Caco-2 (cell line): ENCODE data around the gene CDK14. TPM values are rescaled to one million over a fixed set of nuclear protein-coding genes. Genes with fewer than 3 reads are reported as not detected.

ENCODE experiments used
- BruUV-seq: library from RNA; stranded (reverse); fragments of 400-500 nt; replicated peaks from 2 replicates; lab custom pipeline; 2021; lab: Mats Ljungman, UMichigan
- CTCF ChIA-PET: fragments of 300-600 bp; sonication (Branson Sonifier 250); formaldehyde crosslinking; loops from one replicate; lab custom pipeline; 2022; ENCODE audit warnings: antibody characterized with exemption; lab: Charles Lee
- POLR2A ChIA-PET: fragments of 300-600 bp; sonication (Branson Sonifier 250); formaldehyde crosslinking; loops from one replicate; lab custom pipeline; 2022; ENCODE audit warnings: antibody characterized with exemption; lab: Charles Lee
- DNase-seq, 2 experiments: peaks; one replicate each; pipeline versions ENCODE4 v3.0.0 to v3.0.0-alpha.2; 2020 to 2022
- H3K27me3 ChIP-seq: replicated peaks from 2 replicates; pipeline ENCODE4 v1.6.0; 2011; ENCODE audit warnings: low read length; ENCODE audit not compliant: control insufficient read depth, insufficient read depth
- H3K36me3 ChIP-seq: 2 replicates; pipeline ENCODE4 v1.5.1; 2011; ENCODE audit warnings: low read length; ENCODE audit not compliant: control insufficient read depth, insufficient read depth
- H3K4me1 ChIP-seq: fragments of 250-450 bp; sonication (Bioruptor Pico); 2 replicates; pipeline ENCODE4 v1.5.1; 2020; ENCODE audit warnings: mild to moderate bottlenecking
- H3K4me3 ChIP-seq: 2 replicates; pipeline ENCODE4 v1.5.1; 2011; ENCODE audit warnings: low read depth, mild to moderate bottlenecking, control low read depth, low read length
- H3K9me3 ChIP-seq: fragments of 250-450 bp; sonication (Bioruptor Pico); 2 replicates; pipeline ENCODE4 v1.5.1; 2020; ENCODE audit warnings: mild to moderate bottlenecking, moderate library complexity
- H3K27ac Mint-ChIP-seq: one replicate; pipeline ENCODE4 v1.8.0; 2022; ENCODE audit warnings: mixed read lengths; ENCODE audit not compliant: unreplicated experiment
- H3K27me3 Mint-ChIP-seq: one replicate; pipeline ENCODE4 v1.8.0; 2022; ENCODE audit warnings: mixed read lengths; ENCODE audit not compliant: insufficient read depth, unreplicated experiment
- H3K36me3 Mint-ChIP-seq: one replicate; pipeline ENCODE4 v1.8.0; 2022; ENCODE audit warnings: mild to moderate bottlenecking, mixed read lengths; ENCODE audit not compliant: insufficient read depth, unreplicated experiment
- H3K4me1 Mint-ChIP-seq: one replicate; pipeline ENCODE4 v1.8.0; 2022; ENCODE audit warnings: low read depth, mixed read lengths; ENCODE audit not compliant: unreplicated experiment
- H3K4me3 Mint-ChIP-seq: one replicate; pipeline ENCODE4 v1.8.0; 2022; ENCODE audit warnings: mild to moderate bottlenecking, moderate library complexity, mixed read lengths; ENCODE audit not compliant: unreplicated experiment
- H3K9me3 Mint-ChIP-seq: one replicate; pipeline ENCODE4 v1.8.0; 2022; ENCODE audit warnings: mixed read lengths; ENCODE audit not compliant: unreplicated experiment
- CTCF ChIP-seq, 2 experiments: fragments of 200-600 bp in 1 of 2; IDR thresholded peaks; 1 replicate in 1 of 2; 2 replicates in 1 of 2; pipeline versions ENCODE4 v1.5.1 to v1.8.0; 2011 to 2022; ENCODE audit warnings: antibody characterized with exemption in 1 of 2, control low read depth in 1 of 2, inconsistent platforms in 1 of 2, low read depth in 1 of 2, low read length in 1 of 2, mild to moderate bottlenecking in 1 of 2, moderate library complexity in 1 of 2; ENCODE audit not compliant: insufficient read depth in 1 of 2, severe bottlenecking in 1 of 2, unreplicated experiment in 1 of 2
- intact Hi-C: fragments of 100-400 bp; cut with micrococcal nuclease; formaldehyde crosslinking; loops from one replicate; pipeline ENCODE4 v1.10.0; 2022; ENCODE audit not compliant: unreplicated experiment
- total RNA-seq: library from RNA; stranded (reverse); gene quantifications from 2 replicates; pipeline ENCODE4 v1.2.3, GENCODE V29; 2022

Gene CDK14
- total RNA-seq, 1 experiment from 2014 or later = 18.2 TPM

- no peak for DNase-seq
- H3K27ac Mint-ChIP-seq = no peak overlapping the region
- no peak for TF ChIP-seq CTCF (IDR thresholded peaks at IDR 0.05; ENCODE audit: insufficient read depth in 1 of 2, low read depth in 1 of 2, low read length in 1 of 2, severe bottlenecking in 1 of 2, unreplicated experiment in 1 of 2)
- H3K36me3 ChIP-seq = no peaks in the 10 kb centered on the region
- intact Hi-C loops = no loop called here
- CTCF ChIA-PET = no interaction called here
- peaks cover 9% of the 10 kb centered on the region for H3K4me1 Mint-ChIP-seq
- no peaks in the 10 kb centered on the region for H3K9me3 Mint-ChIP-seq
- H3K4me3 ChIP-seq = no peak overlapping the region
- no peaks in the 10 kb centered on the region for H3K27me3 ChIP-seq
- H3K9me3 ChIP-seq = no peaks in the 10 kb centered on the region
- H3K27me3 Mint-ChIP-seq = no peaks in the 10 kb centered on the region
- POLR2A ChIA-PET = no interaction called here
- peaks cover 9% of the 10 kb centered on the region; the same call in 1 of the 2 replicates for H3K4me1 ChIP-seq
- no TSS peak for BruUV-seq
- H3K4me3 Mint-ChIP-seq = no peak overlapping the region
- H3K36me3 Mint-ChIP-seq = no peaks in the 10 kb centered on the region
These were observed 14.0 kb downstream of the CDK14 start for GRCh38 chr7:90610105-90610504.

DNA sequence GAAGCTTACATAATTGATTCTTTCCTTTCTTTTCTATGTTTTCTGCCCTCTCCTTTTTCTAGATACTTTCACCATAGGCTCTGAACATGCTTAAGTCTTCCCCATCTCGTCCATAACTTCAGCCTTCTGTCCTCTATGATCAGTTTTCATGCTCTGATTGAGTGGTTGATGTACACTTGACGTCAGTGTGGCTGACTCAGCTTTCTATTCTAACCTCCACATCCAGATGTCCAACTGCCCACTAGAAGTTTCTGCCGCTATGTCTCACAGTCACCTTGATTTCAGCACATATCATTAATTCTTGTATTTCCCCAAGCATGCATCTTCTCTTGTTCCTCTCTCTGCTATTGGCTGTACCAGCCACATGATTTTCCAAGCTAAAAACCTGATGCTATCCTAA lies 15.0 kb downstream of the CDK14 start:
- no peak overlapping the region for H3K4me3 Mint-ChIP-seq
- Histone ChIP-seq H3K4me3 (no peak overlapping the region), H3K36me3 (no peaks in the 10 kb centered on the region), H3K27me3 (no peaks in the 10 kb centered on the region), H3K9me3 (no peaks in the 10 kb centered on the region), H3K4me1 (peaks cover 9% of the 10 kb centered on the region; the same call in 1 of the 2 replicates)
- no peaks in the 10 kb centered on the region for H3K9me3 Mint-ChIP-seq
- ChIA-PET CTCF (no interaction called here), POLR2A (no interaction called here)
- DNase-seq = no peak
- no peaks in the 10 kb centered on the region for H3K27me3 Mint-ChIP-seq
- H3K27ac Mint-ChIP-seq = no peak overlapping the region
- peaks cover 9% of the 10 kb centered on the region for H3K4me1 Mint-ChIP-seq
- intact Hi-C loops = no loop called here
- no TSS peak for BruUV-seq
- H3K36me3 Mint-ChIP-seq = no peaks in the 10 kb centered on the region
- no peak for TF ChIP-seq CTCF (IDR thresholded peaks at IDR 0.05; ENCODE audit: insufficient read depth in 1 of 2, low read depth in 1 of 2, low read length in 1 of 2, severe bottlenecking in 1 of 2, unreplicated experiment in 1 of 2)

- intact Hi-C loops = no loop called here
- Histone ChIP-seq H3K4me1 (no peaks in the 10 kb centered on the region), H3K36me3 (no peaks in the 10 kb centered on the region), H3K9me3 (no peaks in the 10 kb centered on the region), H3K27me3 (no peaks in the 10 kb centered on the region), H3K4me3 (no peak overlapping the region)
- no peak overlapping the region for H3K27ac Mint-ChIP-seq
- no peaks in the 10 kb centered on the region for H3K36me3 Mint-ChIP-seq
- ChIA-PET CTCF (no interaction called here), POLR2A (no interaction called here)
- TF ChIP-seq CTCF (IDR thresholded peaks at IDR 0.05; ENCODE audit: insufficient read depth in 1 of 2, low read depth in 1 of 2, low read length in 1 of 2, severe bottlenecking in 1 of 2, unreplicated experiment in 1 of 2) = no peak
- no TSS peak for BruUV-seq
- no peak for DNase-seq
- H3K4me3 Mint-ChIP-seq = no peak overlapping the region
- H3K9me3 Mint-ChIP-seq = no peaks in the 10 kb centered on the region
- no peaks in the 10 kb centered on the region for H3K4me1 Mint-ChIP-seq
- no peaks in the 10 kb centered on the region for H3K27me3 Mint-ChIP-seq
These were observed 17.0 kb downstream of the CDK14 start for GRCh38 chr7:90613088-90613498.
